Stimulated activated CD8-positive, alpha-beta memory T cell treated with anti-CD3 and anti-CD28 coated beads, Interleukin-12 subunit alpha, Interleukin-12 subunit beta, amount 100 ng/mL, for 4 hours (primary cell): Measurements from ENCODE around the gene ZNF529.

Source experiments
- DNase-seq: peaks from one replicate; pipeline ENCODE4 v3.0.0-alpha.2; 2020; ENCODE audit warnings: low read depth

ZNF529 gene

GRCh38 chr19:36508325-36508724 lies 64.8 kb downstream of the ZNF529 start:
- no peak for DNase-seq

- DNase-seq, result no peak
These were observed 71.1 kb downstream of the ZNF529 start for GRCh38 chr19:36501973-36502372.

- DNase-seq, result no peak
These were observed 76.1 kb downstream of the ZNF529 start for GRCh38 chr19:36497001-36497400.
